ENCODE measurements around the gene MIGA2.

MIGA2 gene

DNA sequence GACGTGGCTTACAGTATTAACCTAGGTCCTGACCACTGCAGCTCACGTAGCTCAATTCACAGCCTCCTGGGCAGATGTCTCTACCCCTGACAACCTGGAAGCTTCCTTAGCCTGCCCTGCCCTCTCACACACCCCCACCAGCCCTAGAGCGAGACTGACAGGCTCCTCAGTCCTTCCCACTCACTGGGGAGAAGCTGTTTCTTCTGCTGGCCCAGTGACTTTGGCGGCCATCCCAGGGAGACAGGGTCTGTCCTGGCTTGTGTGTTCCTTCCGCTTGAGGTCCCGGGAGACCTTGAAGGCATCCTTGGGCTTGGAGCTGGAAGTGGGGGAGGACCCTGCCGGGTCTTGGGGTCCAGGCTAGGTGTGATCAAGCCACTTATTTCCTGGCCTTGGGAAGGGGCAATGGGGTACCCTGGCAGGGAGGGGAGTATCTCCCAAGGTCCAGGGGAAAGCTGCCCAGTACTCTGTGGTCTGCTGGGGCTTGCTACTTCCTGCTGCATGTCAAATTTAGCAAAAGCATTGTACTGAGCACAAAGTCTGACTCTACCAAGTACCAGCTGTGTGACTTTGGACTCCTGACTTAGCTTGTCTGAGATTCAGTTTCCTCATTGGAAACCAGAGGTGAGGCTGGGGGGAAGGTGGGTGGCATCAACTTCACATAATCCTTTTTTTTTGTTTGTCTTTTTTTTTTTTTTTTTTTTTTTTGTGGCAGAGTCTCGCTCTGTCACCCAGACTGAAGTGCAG is 1.9 kb downstream of the MIGA2 start:
- Mint-ChIP-seq H3K27ac (no peak overlapping the region), H3K27me3 (no peaks in the 10 kb centered on the region), H3K4me3 (peak overlapping the region; percentile 98), H3K36me3 (ENCODE audit: low read depth) (peaks cover 41% of the 10 kb centered on the region), H3K9me3 (no peaks in the 10 kb centered on the region), H3K4me1 (ENCODE audit: low read depth) (peaks cover 24% of the 10 kb centered on the region)
- no peak for DNase-seq

DNA sequence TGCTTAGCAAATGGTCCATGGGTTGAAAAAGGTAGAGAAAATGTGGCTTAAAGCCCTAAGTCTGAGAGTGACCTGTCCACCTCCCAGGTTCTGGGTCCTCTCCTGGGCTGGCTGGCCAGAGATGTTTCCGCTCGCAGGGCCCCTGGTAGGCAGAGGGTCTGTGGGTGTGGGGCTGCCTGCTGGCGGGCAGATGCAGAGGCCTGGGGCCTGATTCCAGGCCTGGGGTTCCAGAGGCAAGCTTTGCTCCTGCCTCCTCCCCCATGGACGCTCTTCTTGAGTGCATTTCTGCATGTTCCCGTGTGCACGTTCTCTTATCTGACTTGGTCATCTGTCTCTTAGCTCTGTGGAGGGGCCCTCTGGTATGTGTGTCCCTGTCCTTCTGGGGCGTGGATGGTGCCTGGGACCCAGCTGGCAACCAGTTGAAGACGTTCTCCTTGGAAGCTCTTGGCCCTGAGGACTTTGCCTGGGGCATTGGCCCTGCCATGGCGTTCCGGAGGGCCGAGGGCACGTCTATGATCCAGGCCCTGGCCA is 3.8 kb downstream of the MIGA2 start:
- H3K4me3 Mint-ChIP-seq = no peak overlapping the region
- H3K4me1 Mint-ChIP-seq (ENCODE audit: low read depth) = peaks cover 24% of the 10 kb centered on the region
- no peaks in the 10 kb centered on the region for H3K27me3 Mint-ChIP-seq
- DNase-seq = no peak
- no peak overlapping the region for H3K27ac Mint-ChIP-seq
- no peaks in the 10 kb centered on the region for H3K9me3 Mint-ChIP-seq
- H3K36me3 Mint-ChIP-seq (ENCODE audit: low read depth) = peaks cover 50% of the 10 kb centered on the region

DNA sequence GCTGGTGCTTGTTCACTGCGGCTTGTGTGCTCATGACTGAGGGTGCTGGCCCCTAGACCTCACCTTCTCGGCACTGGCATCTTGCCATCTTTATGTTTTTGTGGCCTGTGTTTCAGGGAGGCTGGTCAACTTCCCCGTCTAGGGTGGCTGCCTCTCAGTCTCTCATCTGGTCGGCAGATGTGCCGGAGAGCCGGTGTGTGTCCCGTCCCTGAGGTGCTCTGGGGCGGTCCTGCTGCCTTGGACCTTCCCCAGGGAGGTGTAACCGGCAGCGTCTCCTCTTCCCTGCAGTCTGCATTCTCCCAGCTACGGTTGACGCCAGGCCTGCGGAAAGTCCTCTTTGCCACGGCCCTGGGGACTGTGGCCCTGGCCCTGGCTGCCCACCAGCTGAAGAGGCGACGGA is 5.6 kb downstream of the MIGA2 start:
- peaks cover 18% of the 10 kb centered on the region for H3K4me1 Mint-ChIP-seq (ENCODE audit: low read depth)
- no peak for DNase-seq
- no peaks in the 10 kb centered on the region for H3K27me3 Mint-ChIP-seq
- H3K36me3 Mint-ChIP-seq (ENCODE audit: low read depth) = peaks cover 53% of the 10 kb centered on the region
- no peak overlapping the region for H3K27ac Mint-ChIP-seq
- H3K9me3 Mint-ChIP-seq = no peaks in the 10 kb centered on the region
- H3K4me3 Mint-ChIP-seq = no peak overlapping the region

DNA sequence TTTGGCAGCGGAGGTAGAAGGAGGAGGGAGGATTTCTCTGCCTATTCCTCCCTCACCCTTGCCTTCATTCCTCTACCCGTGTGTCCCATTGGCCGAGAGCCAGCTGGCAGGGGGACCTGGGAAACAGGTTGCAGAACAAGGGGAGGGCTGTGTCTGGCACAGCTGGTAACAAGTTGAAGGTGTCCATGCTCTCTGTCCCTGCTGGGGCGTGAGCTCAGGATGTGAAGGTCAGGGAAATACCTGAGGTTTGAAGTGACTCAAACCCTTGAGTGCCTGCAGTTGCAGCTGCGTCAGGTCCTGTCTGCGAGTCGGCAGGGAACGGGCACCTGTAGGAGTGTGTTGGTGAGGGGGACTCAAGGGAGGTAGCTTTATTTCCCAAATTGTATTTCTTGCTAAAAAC is 16.2 kb downstream of the MIGA2 start:
- Mint-ChIP-seq H3K4me1 (ENCODE audit: low read depth) (no peaks in the 10 kb centered on the region), H3K9me3 (no peaks in the 10 kb centered on the region), H3K36me3 (ENCODE audit: low read depth) (peaks cover 52% of the 10 kb centered on the region), H3K27me3 (no peaks in the 10 kb centered on the region), H3K4me3 (no peak overlapping the region), H3K27ac (no peak overlapping the region)
- DNase-seq = no peak

DNA sequence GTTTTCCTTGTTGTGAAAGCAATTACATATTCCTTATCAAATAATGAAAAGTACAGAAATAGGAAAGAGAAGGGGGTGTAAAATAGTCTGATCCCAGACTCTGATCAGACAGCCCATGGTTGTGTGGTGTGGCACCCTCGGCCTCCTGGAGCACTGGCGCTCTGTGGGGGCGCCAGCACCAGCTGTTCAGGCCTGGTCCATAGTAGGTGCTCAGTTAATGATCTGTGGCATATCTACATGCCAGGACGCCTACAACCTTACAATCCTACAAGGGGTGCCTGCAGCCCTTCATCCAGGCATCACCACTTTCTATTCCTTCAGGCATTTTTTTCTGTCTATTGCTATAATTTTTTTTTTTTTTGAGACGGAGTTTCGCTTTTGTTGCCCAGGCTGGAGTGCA is 16.6 kb downstream of the MIGA2 start:
- no peak for DNase-seq
- Mint-ChIP-seq H3K9me3 (no peaks in the 10 kb centered on the region), H3K27me3 (no peaks in the 10 kb centered on the region), H3K27ac (no peak overlapping the region), H3K36me3 (ENCODE audit: low read depth) (peaks cover 51% of the 10 kb centered on the region), H3K4me1 (ENCODE audit: low read depth) (no peaks in the 10 kb centered on the region), H3K4me3 (no peak overlapping the region)

DNA sequence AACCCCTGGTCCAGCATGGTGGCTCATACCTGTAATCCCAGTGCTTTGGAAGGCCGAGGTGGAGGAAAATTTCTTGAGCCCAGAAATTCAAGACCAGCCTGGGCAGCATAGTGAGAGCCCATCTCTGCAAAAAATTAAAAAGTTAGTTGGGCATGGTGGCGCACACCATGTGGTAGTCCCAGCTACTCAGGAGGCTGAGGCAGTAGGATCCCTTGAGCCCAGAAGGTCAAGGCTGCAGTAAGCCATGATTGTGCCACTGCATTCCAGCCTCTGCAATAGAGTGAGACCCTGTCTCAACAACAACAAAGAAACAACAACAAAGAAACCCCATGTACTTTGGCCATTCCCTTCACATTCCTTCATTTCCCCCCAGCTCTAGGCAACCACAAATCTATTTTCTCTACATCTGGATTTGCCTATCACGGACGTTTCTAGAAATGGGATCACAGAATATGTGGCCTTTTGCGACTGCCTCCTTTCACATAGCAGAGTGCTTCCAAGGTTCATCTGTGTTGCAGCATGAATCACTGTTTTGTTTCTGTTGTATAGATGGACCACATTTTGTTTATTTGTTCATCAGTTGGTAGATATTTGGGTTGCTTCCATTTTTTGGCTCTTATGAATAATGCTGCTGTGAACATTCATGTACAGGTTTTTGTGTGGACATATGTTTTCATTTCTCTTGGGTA is 17.9 kb downstream of the MIGA2 start:
- Mint-ChIP-seq H3K36me3 (ENCODE audit: low read depth) (peaks cover 48% of the 10 kb centered on the region), H3K27me3 (no peaks in the 10 kb centered on the region), H3K27ac (no peak overlapping the region), H3K4me1 (ENCODE audit: low read depth) (no peaks in the 10 kb centered on the region), H3K9me3 (no peaks in the 10 kb centered on the region), H3K4me3 (no peak overlapping the region)
- no peak for DNase-seq

DNA sequence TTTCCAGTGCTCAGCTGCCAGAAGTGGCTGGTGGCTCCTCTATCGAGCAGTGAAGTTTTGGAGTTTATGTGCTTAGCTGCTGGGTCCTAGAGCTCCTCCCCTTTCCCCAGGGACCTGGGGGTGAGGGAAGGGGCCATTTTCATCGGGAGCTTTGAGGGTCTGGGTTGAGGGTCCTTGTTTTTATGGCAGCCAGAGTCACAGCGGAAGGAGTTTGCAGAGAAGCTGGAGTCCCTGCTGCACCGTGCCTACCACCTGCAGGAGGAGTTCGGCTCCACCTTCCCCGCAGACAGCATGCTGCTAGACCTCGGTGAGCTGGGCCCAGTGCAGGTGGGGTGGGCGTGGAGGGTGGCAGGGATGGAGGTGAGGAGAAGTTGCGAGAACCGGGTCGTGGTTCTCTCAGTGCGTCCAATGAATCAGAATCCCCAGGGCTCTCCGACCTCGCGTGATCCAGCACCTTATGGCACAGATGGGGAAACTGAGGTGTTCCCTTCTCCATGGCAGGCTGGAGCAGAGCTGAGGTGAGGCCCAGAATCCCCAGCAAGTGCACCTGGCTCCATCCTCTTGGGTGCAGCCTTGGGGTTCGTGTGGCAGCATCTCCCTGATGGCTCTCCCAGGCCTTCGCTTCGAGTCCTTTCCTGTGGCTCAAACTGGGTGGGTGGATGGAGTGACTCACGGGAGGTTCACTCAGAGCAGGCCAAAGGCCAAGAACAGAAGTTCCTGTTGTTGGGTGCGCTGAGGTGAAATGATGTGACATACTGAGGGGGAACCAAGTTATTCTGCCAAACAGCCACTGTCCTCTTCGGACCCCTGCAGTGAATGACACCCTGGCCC is 22.8 kb downstream of the MIGA2 start:
- DNase-seq = no peak
- Mint-ChIP-seq H3K4me3 (no peak overlapping the region), H3K4me1 (ENCODE audit: low read depth) (no peaks in the 10 kb centered on the region), H3K36me3 (ENCODE audit: low read depth) (peaks cover 60% of the 10 kb centered on the region), H3K27ac (no peak overlapping the region), H3K9me3 (no peaks in the 10 kb centered on the region), H3K27me3 (no peaks in the 10 kb centered on the region)

DNA sequence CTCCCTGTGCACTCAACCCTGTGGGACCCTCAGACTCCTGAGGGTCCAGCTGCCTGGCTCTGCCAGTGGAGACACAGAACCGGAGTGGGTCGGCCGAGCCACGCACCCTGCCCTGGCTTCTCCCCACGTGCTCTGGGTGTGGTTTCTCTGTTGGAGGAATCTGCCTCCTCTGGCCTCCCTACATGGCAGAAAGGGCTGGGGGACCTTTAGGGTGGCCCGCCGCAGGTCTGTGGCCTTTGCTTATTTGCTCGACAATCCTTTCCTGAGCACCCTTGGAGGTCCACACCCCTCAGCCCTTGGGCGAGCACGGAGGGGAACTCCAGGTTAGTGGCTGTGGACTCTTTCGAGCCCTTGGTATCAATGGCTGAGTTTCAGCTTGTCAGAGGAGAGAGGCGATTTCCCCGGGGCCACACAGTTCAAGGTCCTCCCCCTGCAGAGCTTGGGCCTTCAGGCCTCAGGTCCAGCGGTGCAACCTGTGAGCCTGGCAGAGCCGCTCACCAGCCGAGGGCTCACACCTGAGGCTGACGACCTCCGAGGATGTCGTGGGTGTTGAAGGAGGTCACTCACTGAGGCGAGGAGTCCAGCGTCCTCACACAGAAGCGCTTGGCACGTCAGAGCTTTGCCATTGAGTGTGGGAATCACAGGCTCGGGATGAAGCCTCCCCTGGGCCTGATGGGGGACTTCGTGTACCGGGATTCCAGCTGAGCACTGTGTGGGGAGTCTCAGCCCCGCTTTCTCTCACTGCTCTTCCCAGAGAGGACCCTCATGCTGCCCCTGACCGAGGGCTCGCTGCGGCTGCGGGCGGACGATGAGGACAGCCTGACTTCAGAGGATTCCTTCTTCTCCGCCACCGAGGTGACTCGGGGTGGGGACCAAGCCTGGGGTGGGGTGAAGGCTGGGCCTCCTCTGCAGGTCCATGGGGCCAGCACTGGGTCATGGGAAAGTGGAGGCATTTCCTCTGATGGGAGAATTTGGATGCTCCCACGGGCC is 23.7 kb downstream of the MIGA2 start:
- no peak overlapping the region for H3K27ac Mint-ChIP-seq
- no peak for DNase-seq
- no peaks in the 10 kb centered on the region for H3K4me1 Mint-ChIP-seq (ENCODE audit: low read depth)
- peaks cover 61% of the 10 kb centered on the region for H3K36me3 Mint-ChIP-seq (ENCODE audit: low read depth)
- no peaks in the 10 kb centered on the region for H3K27me3 Mint-ChIP-seq
- no peak overlapping the region for H3K4me3 Mint-ChIP-seq
- no peaks in the 10 kb centered on the region for H3K9me3 Mint-ChIP-seq

DNA sequence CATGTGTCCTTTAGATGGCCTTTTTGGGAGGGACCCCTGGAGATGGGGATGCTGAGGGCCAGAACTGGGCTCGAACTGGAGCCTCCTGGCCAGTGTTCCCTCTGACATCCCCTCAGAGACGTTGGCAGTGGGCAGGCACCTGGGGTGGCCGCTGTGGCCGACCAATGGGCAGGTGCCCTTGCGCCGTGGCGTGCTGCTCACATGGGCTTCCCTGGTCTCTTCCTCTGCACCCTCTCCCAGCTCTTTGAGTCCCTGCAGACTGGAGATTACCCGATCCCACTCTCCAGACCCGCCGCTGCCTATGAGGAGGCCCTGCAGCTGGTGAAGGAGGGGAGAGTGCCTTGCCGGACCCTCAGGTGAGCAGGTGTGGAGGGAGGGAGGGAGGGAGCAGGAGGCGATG is 24.6 kb downstream of the MIGA2 start:
- Mint-ChIP-seq H3K4me1 (ENCODE audit: low read depth) (no peaks in the 10 kb centered on the region), H3K27ac (no peak overlapping the region), H3K36me3 (ENCODE audit: low read depth) (peaks cover 68% of the 10 kb centered on the region), H3K4me3 (no peak overlapping the region), H3K27me3 (no peaks in the 10 kb centered on the region), H3K9me3 (no peaks in the 10 kb centered on the region)
- DNase-seq = no peak

DNA sequence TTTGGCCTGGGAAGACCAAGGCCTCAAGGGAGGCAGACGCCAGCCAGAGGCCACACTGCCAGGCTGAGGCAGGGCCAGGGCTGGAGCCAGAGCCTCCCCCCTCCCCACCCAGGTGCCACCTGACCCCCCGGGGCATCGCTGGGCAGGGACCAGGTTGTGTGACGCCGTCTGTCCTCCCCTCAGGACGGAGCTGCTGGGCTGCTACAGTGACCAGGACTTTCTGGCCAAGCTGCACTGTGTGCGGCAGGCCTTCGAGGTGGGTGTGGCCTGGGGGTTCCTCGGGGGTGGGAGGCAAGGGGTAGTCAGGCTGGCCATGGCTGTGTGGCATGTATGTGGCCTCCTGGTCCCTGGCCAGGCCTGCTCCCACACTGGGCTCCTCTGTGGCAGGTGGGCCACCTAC is 26.6 kb downstream of the MIGA2 start:
- Mint-ChIP-seq H3K4me3 (no peak overlapping the region), H3K9me3 (no peaks in the 10 kb centered on the region), H3K27me3 (no peaks in the 10 kb centered on the region), H3K27ac (no peak overlapping the region), H3K36me3 (ENCODE audit: low read depth) (peaks cover 71% of the 10 kb centered on the region), H3K4me1 (ENCODE audit: low read depth) (peaks cover under 1% of the 10 kb centered on the region)
- DNase-seq = no peak

DNA sequence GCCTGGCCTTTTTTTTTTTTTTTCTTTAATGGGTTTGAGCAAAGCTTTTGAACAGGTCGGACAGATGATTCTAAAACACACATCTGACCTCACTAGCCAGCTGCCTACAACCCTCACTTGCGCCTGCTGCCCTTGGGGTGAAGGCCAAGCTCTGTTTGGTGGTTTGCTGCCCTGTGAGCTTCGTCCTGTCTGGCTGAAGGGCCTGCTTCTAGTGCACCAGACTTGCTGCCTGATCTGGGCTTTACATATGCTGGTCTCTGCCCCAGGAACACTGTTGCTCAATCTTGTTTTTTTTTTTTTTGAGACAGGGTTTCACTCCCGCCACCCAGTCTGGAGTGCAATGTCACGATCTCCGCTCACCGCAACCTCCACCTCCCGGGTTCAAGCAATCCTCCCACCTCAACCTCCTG is 28.1 kb downstream of the MIGA2 start:
- no peaks in the 10 kb centered on the region for H3K27me3 Mint-ChIP-seq
- no peaks in the 10 kb centered on the region for H3K9me3 Mint-ChIP-seq
- H3K4me3 Mint-ChIP-seq = no peak overlapping the region
- no peak for DNase-seq
- no peak overlapping the region for H3K27ac Mint-ChIP-seq
- H3K36me3 Mint-ChIP-seq (ENCODE audit: low read depth) = peaks cover 72% of the 10 kb centered on the region
- H3K4me1 Mint-ChIP-seq (ENCODE audit: low read depth) = peaks cover 14% of the 10 kb centered on the region

DNA sequence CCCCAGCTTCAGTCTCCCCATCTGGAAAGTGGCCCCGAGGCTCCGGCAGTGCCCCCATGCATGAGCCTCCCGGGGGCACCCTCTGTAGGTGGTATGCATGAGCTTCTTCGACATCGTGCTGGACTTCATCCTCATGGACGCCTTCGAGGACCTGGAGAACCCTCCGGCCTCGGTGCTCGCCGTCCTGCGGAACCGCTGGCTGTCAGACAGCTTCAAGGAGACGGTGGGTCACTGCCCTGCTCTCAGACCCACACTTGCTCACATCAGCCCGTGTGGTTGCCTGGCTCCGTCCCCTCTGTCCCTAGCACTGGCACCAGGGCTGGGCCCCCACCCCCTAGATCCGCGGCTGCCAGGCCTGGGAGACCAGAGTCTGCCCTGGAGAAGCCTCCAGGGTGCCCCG is 31.7 kb downstream of the MIGA2 start:
- no peaks in the 10 kb centered on the region for H3K9me3 Mint-ChIP-seq
- H3K27me3 Mint-ChIP-seq = no peaks in the 10 kb centered on the region
- no peak overlapping the region for H3K4me3 Mint-ChIP-seq
- DNase-seq = no peak
- peak overlapping the region; percentile 92 for H3K27ac Mint-ChIP-seq
- peaks cover 33% of the 10 kb centered on the region for H3K4me1 Mint-ChIP-seq (ENCODE audit: low read depth)
- H3K36me3 Mint-ChIP-seq (ENCODE audit: low read depth) = peaks cover 61% of the 10 kb centered on the region

DNA sequence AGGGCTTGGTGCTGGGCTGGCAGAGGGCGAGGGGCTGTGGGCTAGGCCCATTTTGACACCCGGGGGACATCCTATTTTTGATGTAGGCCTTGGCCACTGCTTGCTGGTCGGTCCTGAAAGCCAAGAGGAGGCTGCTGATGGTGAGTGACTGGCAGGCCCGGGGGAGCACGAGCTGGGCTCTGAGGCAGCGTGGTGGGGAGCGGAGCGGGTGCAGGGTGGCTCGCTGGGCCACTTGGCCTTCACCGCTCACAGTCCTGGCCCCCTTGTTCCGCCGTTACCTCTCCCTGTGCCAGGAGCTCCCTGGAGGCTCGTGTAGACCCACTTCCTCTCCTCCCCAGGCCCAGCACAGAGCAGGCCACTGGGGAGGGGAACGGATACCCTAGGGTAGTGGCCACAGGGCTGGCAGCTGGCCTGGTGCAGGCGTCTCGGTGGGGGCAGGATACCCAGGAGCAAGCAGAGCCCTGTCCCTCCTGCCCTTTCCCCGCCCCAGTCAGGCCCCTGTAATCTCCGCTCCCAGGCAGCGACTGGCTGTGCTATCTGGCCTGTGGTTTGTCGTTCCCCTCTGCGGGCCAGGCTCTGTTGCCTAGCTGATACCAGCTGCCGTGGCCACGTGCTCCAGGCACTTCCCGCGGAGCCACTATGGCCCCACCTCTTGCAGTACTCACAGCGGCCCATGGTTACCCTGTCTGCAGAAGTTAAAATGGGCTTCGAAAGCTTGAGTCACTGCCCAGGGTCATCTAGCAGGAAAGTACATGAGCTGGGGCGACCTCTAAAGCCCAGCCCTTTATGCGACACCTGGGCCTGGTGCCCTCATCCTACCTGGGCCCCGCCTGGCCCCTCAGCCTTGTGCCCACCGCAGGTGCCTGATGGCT is 32.8 kb downstream of the MIGA2 start:
- Mint-ChIP-seq H3K4me3 (peak overlapping the region; percentile 34), H3K4me1 (ENCODE audit: low read depth) (peaks cover 36% of the 10 kb centered on the region), H3K36me3 (ENCODE audit: low read depth) (peaks cover 54% of the 10 kb centered on the region), H3K9me3 (no peaks in the 10 kb centered on the region), H3K27ac (peak overlapping the region; percentile 92), H3K27me3 (no peaks in the 10 kb centered on the region)
- DNase-seq = peak; percentile 74

Measured in activated T-cell treated with anti-CD3 and anti-CD28 coated beads, Interleukin-2, amount 50 U/mL, for 24 hours (primary cell).